K562 (cell line): Measurements from ENCODE around the gene SHISA7. TPM values are rescaled to one million over a fixed set of nuclear protein-coding genes. Genes with fewer than 3 reads are reported as not detected.

Experiments used
- ATF2 ChIP-seq: sonication (generic); formaldehyde crosslinking; IDR thresholded peaks from 2 replicates; pipeline ENCODE4 v1.8.1; 2022; ENCODE audit warnings: missing genetic modification reagents
- GATA2 ChIP-seq: sonication (generic); formaldehyde crosslinking; IDR thresholded peaks from 2 replicates; pipeline ENCODE4 v1.4.0; 2020; ENCODE audit warnings: mild to moderate bottlenecking, missing genetic modification reagents
- IRF2 ChIP-seq: sonication (generic); formaldehyde crosslinking; IDR thresholded peaks from 2 replicates; pipeline ENCODE4 v1.8.1; 2022; ENCODE audit warnings: mild to moderate bottlenecking, missing genetic modification reagents
- KDM1A ChIP-seq, 2 experiments: fragments of 450-650 bp; IDR thresholded peaks; 2 replicates each; pipeline ENCODE4 v1.6.1; 2016; ENCODE audit warnings: mild to moderate bottlenecking in 2 of 2
- MCM2 ChIP-seq: fragments of 450-650 bp; IDR thresholded peaks from 2 replicates; pipeline ENCODE4 v1.6.1; 2017; ENCODE audit warnings: low read depth, mild to moderate bottlenecking
- MECOM ChIP-seq: fragments of 250-450 bp; sonication (Bioruptor Pico); IDR thresholded peaks from 2 replicates; pipeline ENCODE4 v1.8.0; 2022; ENCODE audit warnings: inconsistent platforms
- PHB2 ChIP-seq: fragments of 450-650 bp; IDR thresholded peaks from 2 replicates; pipeline ENCODE4 v1.6.1; 2017; ENCODE audit warnings: low read depth
- PRMT5 ChIP-seq: sonication (generic); formaldehyde crosslinking; IDR thresholded peaks from 2 replicates; pipeline ENCODE4 v1.5.0; 2020; ENCODE audit warnings: missing genetic modification reagents
- RFX1 ChIP-seq: fragments of 450-650 bp; IDR thresholded peaks from 2 replicates; pipeline ENCODE4 v1.6.1; 2016; ENCODE audit warnings: mild to moderate bottlenecking, moderate library complexity
- TCF15 ChIP-seq: fragments of 250-450 bp; sonication (Bioruptor Pico); IDR thresholded peaks from 2 replicates; pipeline ENCODE4 v1.8.0; 2022; ENCODE audit warnings: moderate library complexity, mild to moderate bottlenecking, inconsistent platforms
- THRB ChIP-seq: fragments of 450-650 bp; formaldehyde crosslinking; conservative IDR thresholded peaks from 2 replicates; pipeline ENCODE4 v1.4.0; 2022; ENCODE audit warnings: mild to moderate bottlenecking, missing genetic modification characterization
- TOE1 ChIP-seq, 2 experiments: fragments of 450-650 bp in 1 of 2; sonication (generic) in 1 of 2; formaldehyde crosslinking in 1 of 2; IDR thresholded peaks; 2 replicates each; pipeline versions ENCODE4 v1.7.1 to v1.8.0; 2016 to 2022; ENCODE audit warnings: borderline replicate concordance in 2 of 2, mild to moderate bottlenecking in 2 of 2, antibody characterized with exemption in 1 of 2, inconsistent platforms in 1 of 2, low read depth in 1 of 2, missing genetic modification reagents in 1 of 2, moderate library complexity in 1 of 2
- ZFP30 ChIP-seq: fragments of 250-450 bp; sonication (Bioruptor Pico); IDR thresholded peaks from 2 replicates; pipeline ENCODE4 v1.8.0; 2022; ENCODE audit warnings: moderate library complexity, mild to moderate bottlenecking, inconsistent platforms, borderline replicate concordance
- ZNF239 ChIP-seq: fragments of 250-450 bp; sonication (Bioruptor Pico); IDR thresholded peaks from 2 replicates; pipeline ENCODE4 v1.4.0; 2020; ENCODE audit warnings: mild to moderate bottlenecking
- ZNF512 ChIP-seq: IDR thresholded peaks from 2 replicates; pipeline ENCODE4 v1.6.1; 2016; ENCODE audit warnings: missing genetic modification characterization, missing compliant biosample characterization
- ZNF584 ChIP-seq: fragments of 200-800 bp; sonication (Bioruptor generic); IDR thresholded peaks from 2 replicates; pipeline ENCODE4 v1.6.1; 2016; ENCODE audit warnings: low read depth, mild to moderate bottlenecking, missing genetic modification characterization, missing compliant biosample characterization
- ZNF609 ChIP-seq: sonication (generic); formaldehyde crosslinking; IDR thresholded peaks from 2 replicates; pipeline ENCODE4 v1.8.1; 2023; ENCODE audit warnings: missing genetic modification reagents, mild to moderate bottlenecking, borderline replicate concordance
- polyA plus RNA-seq, 8 experiments: library from polyadenylated mRNA; depleted of rRNA in 4 of 8; stranded (reverse) in 5 of 8; unstranded in 3 of 8; fragments of >200 nt; fragmentation: Nextera tagmentation in 2 of 8; fragmentation: Illumina TruSeq in 1 of 8; extraction: Ambion mirVana in 2 of 8; extraction: Trizol in 1 of 8; gene quantifications; 2 replicates each; pipeline versions ENCODE4 v1.2.1 to v1.2.3, GENCODE V29; 2011 to 2014; ENCODE audit warnings: inconsistent platforms in 1 of 8, missing spikeins in 1 of 8
- total RNA-seq, 7 experiments: library from RNA; depleted of rRNA in 6 of 7; stranded (reverse); fragments of >200 nt in 6 of 7; fragmentation: Illumina TruSeq in 2 of 7; extraction: Trizol in 2 of 7; gene quantifications; 2 replicates each; pipeline versions ENCODE4 v1.2.1 to v1.2.3, GENCODE V29; 2011 to 2021; ENCODE audit warnings: low replicate concordance in 1 of 7

Gene SHISA7
- total and polyA plus RNA-seq, 9 of the 15 experiments (the other 6 are each of a cell fraction or from before 2014, with no cell fraction given): 0.01 to 0.40 (median 0.07) TPM

DNA sequence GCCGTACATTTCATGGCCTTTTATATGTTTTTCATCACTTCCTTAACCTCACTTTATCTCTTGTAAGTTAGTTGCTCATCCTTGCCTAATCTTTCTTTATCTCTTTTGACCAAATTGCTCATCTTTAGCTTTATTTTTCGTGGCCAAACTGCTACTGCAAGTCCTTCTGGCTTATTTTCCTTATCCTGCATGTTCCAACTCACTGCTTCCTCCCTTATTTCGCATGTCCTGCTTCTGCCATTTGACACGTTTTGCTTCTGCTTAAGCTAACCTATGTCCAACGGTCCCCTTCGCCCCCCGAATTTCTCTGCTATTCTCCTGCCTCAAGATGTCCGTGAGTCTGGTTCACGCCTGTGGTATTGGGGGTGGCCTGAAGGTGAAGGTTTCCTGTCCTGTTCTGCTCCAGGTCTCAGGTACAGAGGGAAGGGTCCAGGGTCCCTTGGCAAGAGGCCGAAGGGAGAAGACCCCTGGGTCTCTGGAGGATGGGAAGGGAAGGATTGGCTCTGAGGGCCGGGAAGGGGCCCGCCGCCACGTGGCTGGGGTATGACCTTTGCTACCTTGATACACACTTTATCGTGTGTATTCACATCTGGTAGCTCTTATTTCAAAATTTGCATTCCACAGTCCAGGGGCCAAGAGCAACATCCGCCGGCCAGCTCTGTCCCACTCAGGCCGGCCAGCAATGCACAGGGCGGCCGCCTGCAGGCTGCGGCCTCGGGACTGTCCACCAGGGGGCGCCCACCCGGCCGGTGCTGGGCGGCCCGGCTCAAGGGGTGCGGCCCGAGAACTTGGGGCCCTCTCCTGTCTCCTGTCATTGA is 24.3 kb upstream of the SHISA7 start (continued):
- TF ChIP-seq ZNF512 (no peak), PHB2 (peak; percentile 46; the same call in 1 of the 2 replicates), ATF2 (no peak), RFX1 (no peak), PRMT5 (CRISPR knock-in tag) (no peak), ZNF584 (CRISPR knock-in tag) (0 out of 2 replicates have a peak, but pooled peaks have one; percentile 21), ZFP30 (no peak), MECOM (peak; percentile 100), KDM1A (IDR thresholded peaks at IDR 0.05) (peak; percentile 87 to 95), TCF15 (CRISPR knock-in tag) (no peak), GATA2 (CRISPR knock-in tag) (peak; percentile 81), TOE1 (IDR thresholded peaks at IDR 0.05; ENCODE audit: borderline replicate concordance) (peak; percentile 72), TOE1 (CRISPR knock-in tag; IDR thresholded peaks at IDR 0.05; ENCODE audit: borderline replicate concordance, low read depth) (no peak), THRB (CRISPR knock-in tag) (0 out of 2 replicates have a peak, but pooled peaks have one; percentile 32), MCM2 (no peak), ZNF609 (CRISPR knock-in tag) (no peak), IRF2 (CRISPR knock-in tag) (no peak), ZNF239 (CRISPR knock-in tag) (no peak; the same call in 1 of the 2 replicates)
